ENCODE measurements around the gene EXOC3L1.

EXOC3L1 gene

DNA sequence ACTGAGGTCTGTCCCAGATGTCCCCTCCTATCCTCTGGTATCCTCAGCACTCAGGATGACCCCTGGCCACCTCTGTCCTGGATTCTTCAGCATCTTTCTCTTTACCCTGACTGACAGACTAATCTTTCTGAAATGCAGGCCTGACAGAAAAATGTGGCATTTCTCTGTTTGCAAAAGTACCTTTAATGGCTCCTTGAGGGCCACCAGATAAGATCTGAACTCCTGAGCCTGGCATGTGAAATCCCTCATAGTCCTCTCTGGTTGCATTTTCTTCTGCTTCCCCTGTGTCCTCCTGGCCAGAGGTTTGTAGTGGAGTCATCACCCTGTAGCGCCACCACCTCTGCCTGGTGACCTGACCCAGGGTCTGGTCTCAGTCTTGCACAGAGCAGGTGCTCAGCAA is 6.9 kb upstream of the EXOC3L1 start:
- no peak overlapping the region for H3K4me3 ChIP-seq (ENCODE audit: low read depth, low read length)
- TF ChIP-seq, protein P1, sequence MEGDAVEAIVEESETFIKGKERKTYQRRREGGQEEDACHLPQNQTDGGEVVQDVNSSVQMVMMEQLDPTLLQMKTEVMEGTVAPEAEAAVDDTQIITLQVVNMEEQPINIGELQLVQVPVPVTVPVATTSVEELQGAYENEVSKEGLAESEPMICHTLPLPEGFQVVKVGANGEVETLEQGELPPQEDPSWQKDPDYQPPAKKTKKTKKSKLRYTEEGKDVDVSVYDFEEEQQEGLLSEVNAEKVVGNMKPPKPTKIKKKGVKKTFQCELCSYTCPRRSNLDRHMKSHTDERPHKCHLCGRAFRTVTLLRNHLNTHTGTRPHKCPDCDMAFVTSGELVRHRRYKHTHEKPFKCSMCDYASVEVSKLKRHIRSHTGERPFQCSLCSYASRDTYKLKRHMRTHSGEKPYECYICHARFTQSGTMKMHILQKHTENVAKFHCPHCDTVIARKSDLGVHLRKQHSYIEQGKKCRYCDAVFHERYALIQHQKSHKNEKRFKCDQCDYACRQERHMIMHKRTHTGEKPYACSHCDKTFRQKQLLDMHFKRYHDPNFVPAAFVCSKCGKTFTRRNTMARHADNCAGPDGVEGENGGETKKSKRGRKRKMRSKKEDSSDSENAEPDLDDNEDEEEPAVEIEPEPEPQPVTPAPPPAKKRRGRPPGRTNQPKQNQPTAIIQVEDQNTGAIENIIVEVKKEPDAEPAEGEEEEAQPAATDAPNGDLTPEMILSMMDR (IDR thresholded peaks at IDR 0.05; ENCODE audit: borderline replicate concordance, insufficient read depth, low read depth, low read length), result no peak

DNA sequence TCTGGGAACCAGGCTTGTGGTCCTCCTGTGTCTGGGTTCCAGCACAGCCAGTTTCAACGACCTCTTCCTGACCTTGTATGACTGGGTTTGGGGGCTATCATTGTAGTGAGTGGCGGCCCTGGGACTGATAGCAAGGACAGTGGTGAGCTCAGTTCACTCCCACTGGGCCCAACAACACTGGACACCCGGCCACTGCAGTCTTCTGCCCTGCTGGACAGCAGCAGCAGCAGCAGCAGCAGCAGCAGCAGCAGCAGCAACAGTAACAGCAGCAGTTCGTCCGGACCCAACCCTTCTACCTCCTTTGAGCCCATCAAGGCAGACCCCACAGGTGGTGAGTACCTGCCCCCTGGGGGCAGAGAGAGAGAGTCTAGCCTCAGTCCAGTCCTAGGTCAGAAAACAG is 5.7 kb upstream of the EXOC3L1 start:
- TF ChIP-seq, protein P1 (IDR thresholded peaks at IDR 0.05; ENCODE audit: borderline replicate concordance, insufficient read depth, low read depth, low read length), result no peak
- H3K4me3 ChIP-seq (ENCODE audit: low read depth, low read length), result no peak overlapping the region

DNA sequence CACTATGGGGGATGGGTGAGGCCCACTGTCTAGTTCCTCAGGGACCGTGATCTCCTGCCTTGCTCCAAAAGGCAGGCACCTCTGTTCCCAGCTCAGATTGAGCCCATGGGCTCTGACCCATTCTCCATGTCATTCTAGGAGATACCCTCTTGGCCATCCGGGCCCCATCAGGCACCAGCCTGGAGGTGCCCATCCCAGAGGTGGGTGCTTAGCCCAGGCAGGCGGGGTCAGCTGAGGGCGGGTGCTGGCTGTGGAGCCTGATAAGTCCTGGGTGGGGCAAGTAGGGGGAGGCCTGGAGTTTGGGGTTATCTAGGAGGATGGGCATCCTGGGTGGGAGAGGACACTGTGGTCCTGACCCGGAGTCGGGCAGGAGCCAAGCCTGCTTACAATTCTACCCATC is 4.3 kb upstream of the EXOC3L1 start:
- TF ChIP-seq, protein P1 (IDR thresholded peaks at IDR 0.05; ENCODE audit: borderline replicate concordance, insufficient read depth, low read depth, low read length), result no peak
- H3K4me3 ChIP-seq (ENCODE audit: low read depth, low read length), result no peak overlapping the region

DNA sequence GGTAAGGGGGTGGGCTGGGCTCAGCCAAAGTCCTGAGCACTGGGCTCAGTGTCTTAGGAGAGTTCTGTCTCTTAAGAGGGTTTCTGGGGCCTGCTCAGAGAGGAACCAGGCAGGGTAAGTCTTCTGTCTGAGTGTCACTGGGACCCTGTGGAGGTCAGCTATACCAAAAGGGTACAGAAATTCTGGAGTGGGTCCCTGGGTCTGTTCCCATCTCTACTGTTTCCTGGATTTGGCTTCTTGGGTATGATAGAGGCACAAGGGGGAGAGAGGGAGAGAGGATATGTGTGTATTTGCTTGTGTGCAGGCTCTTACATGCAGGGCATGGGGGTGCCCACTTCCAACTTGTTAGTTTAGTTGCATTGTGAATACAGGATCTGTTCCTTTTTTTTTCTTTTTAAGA is 3.6 kb upstream of the EXOC3L1 start:
- peak overlapping the region; percentile 82 for H3K4me3 ChIP-seq (ENCODE audit: low read depth, low read length)
- TF ChIP-seq, protein P1 (IDR thresholded peaks at IDR 0.05; ENCODE audit: borderline replicate concordance, insufficient read depth, low read depth, low read length), result no peak

DNA sequence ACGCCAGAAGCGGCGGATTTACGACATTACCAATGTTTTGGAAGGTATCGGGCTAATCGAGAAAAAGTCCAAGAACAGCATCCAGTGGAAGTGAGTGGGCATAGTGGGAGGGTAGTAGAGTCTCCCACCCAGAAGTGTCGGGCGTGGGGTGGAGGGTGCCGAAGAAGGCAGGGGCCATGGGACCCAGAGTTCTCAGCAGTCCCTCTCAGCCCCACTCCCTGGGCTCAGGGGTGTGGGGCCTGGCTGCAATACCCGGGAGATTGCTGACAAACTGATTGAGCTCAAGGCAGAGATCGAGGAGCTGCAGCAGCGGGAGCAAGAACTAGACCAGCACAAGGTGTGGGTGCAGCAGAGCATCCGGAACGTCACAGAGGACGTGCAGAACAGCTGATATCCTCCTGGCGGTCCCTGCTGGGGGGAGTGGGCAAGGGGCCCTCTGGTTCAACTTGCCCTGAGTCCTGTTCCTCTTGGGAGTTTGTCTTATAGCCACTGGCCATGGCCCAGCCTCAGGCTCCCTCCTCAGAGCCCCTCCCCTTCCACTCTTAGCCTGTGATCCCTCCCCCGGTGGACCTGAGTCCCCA is 2.9 kb upstream of the EXOC3L1 start:
- H3K4me3 ChIP-seq (ENCODE audit: low read depth, low read length), result peak overlapping the region; percentile 82
- TF ChIP-seq, protein P1 (IDR thresholded peaks at IDR 0.05; ENCODE audit: borderline replicate concordance, insufficient read depth, low read depth, low read length), result no peak

DNA sequence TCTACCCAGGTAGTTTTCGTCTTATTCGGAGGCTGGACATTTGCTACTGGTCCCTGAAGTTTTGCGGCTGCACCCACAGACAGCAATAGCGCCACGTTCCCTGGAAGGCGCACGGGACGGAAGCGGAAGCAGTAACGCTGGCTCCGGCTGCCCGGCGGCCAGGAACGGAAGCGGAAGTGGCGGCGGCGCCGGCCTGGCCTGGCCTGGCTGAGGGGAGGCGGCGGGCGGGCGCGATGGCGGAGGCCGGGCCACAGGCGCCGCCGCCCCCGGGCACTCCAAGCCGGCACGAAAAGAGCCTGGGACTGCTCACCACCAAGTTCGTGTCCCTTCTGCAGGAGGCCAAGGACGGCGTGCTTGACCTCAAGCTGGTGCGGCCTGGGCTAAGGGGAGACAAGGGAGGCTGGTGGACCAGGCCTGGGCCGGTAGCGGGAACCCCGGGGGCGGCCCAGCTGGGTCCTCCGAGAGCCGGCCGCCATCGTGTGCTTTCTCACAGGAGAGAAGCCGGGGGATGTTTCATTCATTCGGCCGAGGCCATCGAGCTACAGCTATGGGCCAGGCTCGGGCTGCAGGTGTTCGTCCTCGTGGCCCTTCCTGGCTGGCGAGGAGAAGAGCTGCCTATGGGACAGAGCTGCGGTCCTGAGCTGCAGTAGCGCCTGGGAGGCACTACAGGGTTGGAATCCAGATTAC is 2.2 kb upstream of the EXOC3L1 start, which contains the start of gene E2F4:
Gene E2F4 (plus strand): TSS at position 161 of the 687 bp plus-strand sequence. CDS start 73 bp downstream, at position 234.
- TF ChIP-seq, protein P1 (IDR thresholded peaks at IDR 0.05; ENCODE audit: borderline replicate concordance, insufficient read depth, low read depth, low read length), result no peak
- H3K4me3 ChIP-seq (ENCODE audit: low read depth, low read length), result peak within 1 kb of the TSS; percentile 82

Measured in GM12875 (cell line).